ENCODE data around the gene APH1A.
A peak's percentile ranks its signal among the peaks of the same experiment; 100 is the strongest.

The APH1A gene

DNA sequence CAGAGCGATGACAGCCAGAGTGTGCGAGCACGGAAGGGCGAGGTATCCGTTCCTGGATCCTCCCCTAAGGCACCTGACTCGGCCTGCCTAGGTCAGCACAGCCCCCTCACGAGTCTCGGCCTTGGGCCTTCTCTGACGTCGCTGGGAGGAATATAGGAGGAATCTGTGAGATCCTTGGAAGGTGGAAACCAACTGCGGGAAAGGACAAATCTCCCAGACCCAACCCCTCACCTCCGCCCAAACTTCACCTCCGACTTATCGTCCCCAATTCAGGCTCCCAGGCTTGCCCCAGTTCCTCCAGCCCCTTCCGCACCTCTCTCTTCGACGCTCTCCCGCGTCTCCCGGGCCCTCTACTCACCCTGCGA lies 494 bp downstream of the APH1A start:
- H3K4me1 ChIP-seq (ENCODE audit: control insufficient read depth, low read length) = peaks cover 42% of the 10 kb centered on the region

DNA sequence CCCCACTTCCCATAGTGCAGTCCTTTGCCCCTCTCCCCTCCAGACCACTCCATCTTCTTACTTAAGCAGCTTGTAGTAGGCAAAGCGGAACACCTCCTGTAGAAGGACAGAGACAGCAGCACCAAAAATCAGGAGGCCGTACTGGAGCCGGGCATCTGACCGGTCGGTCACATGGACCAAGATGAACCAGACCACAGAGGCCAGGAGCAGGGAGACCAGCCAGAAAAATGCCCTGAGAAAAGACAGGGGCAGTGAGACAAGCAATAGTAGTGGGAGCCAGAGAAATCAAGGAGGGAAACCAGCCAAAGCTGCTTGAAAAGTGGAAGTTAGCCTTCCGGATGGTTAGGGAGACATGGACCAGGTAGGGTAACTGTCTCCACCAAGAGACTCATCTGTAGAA lies 920 bp downstream of the APH1A start:
- H3F3A ChIP-seq (ENCODE audit: control insufficient read depth, insufficient read depth) = peaks cover 4% of the 10 kb centered on the region
- peaks cover 4% of the 10 kb centered on the region; the same call in 1 of the 2 replicates for H4K20me1 ChIP-seq (ENCODE audit: control insufficient read depth, insufficient read depth, low read depth, low read length)
- no peaks in the 10 kb centered on the region for H3K9me3 ChIP-seq (ENCODE audit: control insufficient read depth, insufficient read depth, low read length)
- H3K79me2 ChIP-seq (ENCODE audit: control insufficient read depth, low read length) = peaks cover 28% of the 10 kb centered on the region
- no peaks in the 10 kb centered on the region for H3K27me3 ChIP-seq (ENCODE audit: control insufficient read depth, low read length)
- no peaks in the 10 kb centered on the region for H3K9me2 ChIP-seq (replicated peaks; ENCODE audit: control insufficient read depth, low read length)
- no peak overlapping the region for H3K27ac ChIP-seq (ENCODE audit: low read depth, low read length)
- TF ChIP-seq, protein P1, sequence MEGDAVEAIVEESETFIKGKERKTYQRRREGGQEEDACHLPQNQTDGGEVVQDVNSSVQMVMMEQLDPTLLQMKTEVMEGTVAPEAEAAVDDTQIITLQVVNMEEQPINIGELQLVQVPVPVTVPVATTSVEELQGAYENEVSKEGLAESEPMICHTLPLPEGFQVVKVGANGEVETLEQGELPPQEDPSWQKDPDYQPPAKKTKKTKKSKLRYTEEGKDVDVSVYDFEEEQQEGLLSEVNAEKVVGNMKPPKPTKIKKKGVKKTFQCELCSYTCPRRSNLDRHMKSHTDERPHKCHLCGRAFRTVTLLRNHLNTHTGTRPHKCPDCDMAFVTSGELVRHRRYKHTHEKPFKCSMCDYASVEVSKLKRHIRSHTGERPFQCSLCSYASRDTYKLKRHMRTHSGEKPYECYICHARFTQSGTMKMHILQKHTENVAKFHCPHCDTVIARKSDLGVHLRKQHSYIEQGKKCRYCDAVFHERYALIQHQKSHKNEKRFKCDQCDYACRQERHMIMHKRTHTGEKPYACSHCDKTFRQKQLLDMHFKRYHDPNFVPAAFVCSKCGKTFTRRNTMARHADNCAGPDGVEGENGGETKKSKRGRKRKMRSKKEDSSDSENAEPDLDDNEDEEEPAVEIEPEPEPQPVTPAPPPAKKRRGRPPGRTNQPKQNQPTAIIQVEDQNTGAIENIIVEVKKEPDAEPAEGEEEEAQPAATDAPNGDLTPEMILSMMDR (IDR thresholded peaks at IDR 0.05; ENCODE audit: low read depth, low read length, poor library complexity, severe bottlenecking) = no peak
- TF ChIP-seq EZH2phosphoT487 (IDR thresholded peaks at IDR 0.05; ENCODE audit: borderline replicate concordance, low read length) = no peak
- H3K4me1 ChIP-seq (ENCODE audit: control insufficient read depth, low read length) = peaks cover 42% of the 10 kb centered on the region
- peaks cover 37% of the 10 kb centered on the region for H3K36me3 ChIP-seq (ENCODE audit: control insufficient read depth, low read length)
- peak overlapping the region; percentile 77 for H3K4me2 ChIP-seq (ENCODE audit: low read length)
- peak overlapping the region; percentile 83 for H3K4me3 ChIP-seq (ENCODE audit: low read length)

More for the DNA sequence above, 494 bp downstream of the APH1A start:
- Histone ChIP-seq H3K36me3 (ENCODE audit: control insufficient read depth, low read length) (peaks cover 37% of the 10 kb centered on the region), H4K20me1 (ENCODE audit: control insufficient read depth, insufficient read depth, low read depth, low read length) (peaks cover 4% of the 10 kb centered on the region; the same call in 1 of the 2 replicates), H3K9me2 (replicated peaks; ENCODE audit: control insufficient read depth, low read length) (no peaks in the 10 kb centered on the region), H3K4me2 (ENCODE audit: low read length) (peak overlapping the region; percentile 77), H3K4me3 (ENCODE audit: low read length) (peak overlapping the region; percentile 83), H3K79me2 (ENCODE audit: control insufficient read depth, low read length) (peaks cover 28% of the 10 kb centered on the region), H3F3A (ENCODE audit: control insufficient read depth, insufficient read depth) (peaks cover under 1% of the 10 kb centered on the region), H3K27ac (ENCODE audit: low read depth, low read length) (peak overlapping the region; percentile 52), H3K9me3 (ENCODE audit: control insufficient read depth, insufficient read depth, low read length) (no peaks in the 10 kb centered on the region), H3K27me3 (ENCODE audit: control insufficient read depth, low read length) (no peaks in the 10 kb centered on the region)
- TF ChIP-seq, protein P1 (IDR thresholded peaks at IDR 0.05; ENCODE audit: low read depth, low read length, poor library complexity, severe bottlenecking) = no peak
- no peak for TF ChIP-seq EZH2phosphoT487 (IDR thresholded peaks at IDR 0.05; ENCODE audit: borderline replicate concordance, low read length)

DNA sequence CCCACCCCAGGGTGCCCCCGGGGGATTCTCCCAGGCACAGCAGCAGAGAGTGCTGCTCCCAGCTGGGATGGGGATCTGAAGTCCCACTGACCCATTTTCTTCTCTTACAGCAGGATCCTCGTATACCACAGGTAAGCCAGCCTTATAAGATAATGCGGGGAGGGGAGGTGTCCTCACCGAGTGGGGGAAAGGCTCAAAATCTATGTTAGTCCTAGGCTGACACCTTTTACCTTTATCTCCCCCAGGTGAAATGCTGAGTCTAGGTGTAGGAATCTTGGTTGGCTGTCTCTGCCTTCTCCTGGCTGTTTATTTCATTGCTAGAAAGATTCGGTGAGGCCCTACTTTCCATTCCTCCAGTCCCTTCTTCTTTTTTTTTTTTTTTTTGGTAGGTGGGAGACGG lies 5.3 kb downstream of the APH1A start:
- Histone ChIP-seq H3K9me2 (replicated peaks; ENCODE audit: control insufficient read depth, low read length) (no peaks in the 10 kb centered on the region), H3F3A (ENCODE audit: control insufficient read depth, insufficient read depth) (peaks cover 4% of the 10 kb centered on the region), H3K9me3 (ENCODE audit: control insufficient read depth, insufficient read depth, low read length) (no peaks in the 10 kb centered on the region), H4K20me1 (ENCODE audit: control insufficient read depth, insufficient read depth, low read depth, low read length) (peaks cover 4% of the 10 kb centered on the region; the same call in 1 of the 2 replicates), H3K4me3 (ENCODE audit: low read length) (no peak overlapping the region), H3K79me2 (ENCODE audit: control insufficient read depth, low read length) (peaks cover 25% of the 10 kb centered on the region), H3K27ac (ENCODE audit: low read depth, low read length) (no peak overlapping the region), H3K4me1 (ENCODE audit: control insufficient read depth, low read length) (peaks cover 35% of the 10 kb centered on the region), H3K4me2 (ENCODE audit: low read length) (no peak overlapping the region), H3K36me3 (ENCODE audit: control insufficient read depth, low read length) (peaks cover 35% of the 10 kb centered on the region), H3K27me3 (ENCODE audit: control insufficient read depth, low read length) (peaks cover 14% of the 10 kb centered on the region)
- TF ChIP-seq EZH2phosphoT487 (IDR thresholded peaks at IDR 0.05; ENCODE audit: borderline replicate concordance, low read length) = no peak
- TF ChIP-seq, protein P1 (IDR thresholded peaks at IDR 0.05; ENCODE audit: low read depth, low read length, poor library complexity, severe bottlenecking) = no peak

All from DOHH2 (cell line).